OCI-LY7 (cell line): ENCODE measurements around the gene ARID4A. TPM values are rescaled to one million over a fixed set of nuclear protein-coding genes. Genes with fewer than 3 reads are reported as not detected.

Experiments
- BruUV-seq: library from RNA; stranded (reverse); fragments of 400-500 nt; replicated peaks from 2 replicates; lab custom pipeline; 2021; lab: Mats Ljungman, UMichigan
- CTCF ChIA-PET: fragments of 300-600 bp; sonication (Branson Sonifier 250); formaldehyde crosslinking; loops from one replicate; lab custom pipeline; 2022; ENCODE audit warnings: antibody characterized with exemption; ENCODE audit not compliant: unreplicated experiment; lab: Charles Lee
- POLR2A ChIA-PET: fragments of 300-600 bp; sonication (Branson Sonifier 250); formaldehyde crosslinking; loops from one replicate; lab custom pipeline; 2022; ENCODE audit warnings: antibody characterized with exemption; lab: Charles Lee
- DNase-seq: peaks from one replicate; pipeline ENCODE4 v3.0.0-alpha.2; 2015; ENCODE audit warnings: low spot score
- H2AFZ ChIP-seq: fragments of 200-600 bp; sonication (generic), shearing (Covaris generic); 2 replicates; pipeline ENCODE4 v1.6.1; 2014; ENCODE audit warnings: mild to moderate bottlenecking, antibody characterized with exemption, low read length, moderate library complexity
- H3K27ac ChIP-seq: fragments of 200-600 bp; sonication (generic); 2 replicates; pipeline ENCODE4 v1.5.1; 2014; ENCODE audit warnings: mixed run types, low read depth, mild to moderate bottlenecking, moderate library complexity, low read length, inconsistent platforms; ENCODE audit not compliant: poor library complexity, severe bottlenecking
- H3K36me3 ChIP-seq: fragments of 200-600 bp; sonication (generic); 2 replicates; pipeline ENCODE4 v1.6.1; 2014; ENCODE audit warnings: mild to moderate bottlenecking, antibody characterized with exemption, low read length, moderate library complexity, mixed read lengths; ENCODE audit not compliant: insufficient read depth
- H3K4me1 ChIP-seq: fragments of 200-600 bp; sonication (generic); 2 replicates; pipeline ENCODE4 v1.5.1; 2014; ENCODE audit warnings: mild to moderate bottlenecking, low read length; ENCODE audit not compliant: insufficient read depth, poor library complexity, severe bottlenecking
- H3K4me2 ChIP-seq: fragments of 200-600 bp; sonication (generic); 2 replicates; pipeline ENCODE4 v1.6.1; 2014; ENCODE audit warnings: mild to moderate bottlenecking, low read length
- H3K4me3 ChIP-seq: fragments of 200-600 bp; sonication (generic); 2 replicates; pipeline ENCODE4 v1.5.1; 2014; ENCODE audit warnings: mild to moderate bottlenecking, low read depth, low read length; ENCODE audit not compliant: poor library complexity, severe bottlenecking
- H3K79me2 ChIP-seq: fragments of 200-600 bp; sonication (generic); 2 replicates; pipeline ENCODE4 v1.6.1; 2016; ENCODE audit warnings: low read depth, mild to moderate bottlenecking, low read length, moderate library complexity, mixed read lengths; ENCODE audit not compliant: insufficient read depth
- H3K9me2 ChIP-seq: fragments of 200-600 bp; sonication (generic); 2 replicates; pipeline ENCODE4 v1.6.1; 2016; ENCODE audit warnings: mild to moderate bottlenecking, low read length, mixed read lengths; ENCODE audit not compliant: insufficient read depth
- H3K9me3 ChIP-seq: fragments of 200-600 bp; sonication (generic); 2 replicates; pipeline ENCODE4 v1.6.1; 2014; ENCODE audit warnings: mild to moderate bottlenecking, mixed run types, low read length, mixed read lengths
- H4K20me1 ChIP-seq: fragments of 200-600 bp; sonication (generic); 2 replicates; pipeline ENCODE4 v1.6.1; 2014; ENCODE audit warnings: mild to moderate bottlenecking, antibody characterized with exemption, low read length, moderate library complexity, mixed read lengths; ENCODE audit not compliant: insufficient read depth
- EZH2phosphoT487 ChIP-seq: fragments of 200-600 bp; sonication (generic); IDR thresholded peaks from 2 replicates; pipeline ENCODE4 v1.6.1; 2018; ENCODE audit warnings: low read depth, borderline replicate concordance, mild to moderate bottlenecking, mixed run types, antibody characterized with exemption, low read length, moderate library complexity, mixed read lengths
- intact Hi-C: fragments of 100-400 bp; cut with micrococcal nuclease; formaldehyde crosslinking; loops from one replicate; pipeline ENCODE4 v1.10.0; 2022; ENCODE audit not compliant: unreplicated experiment
- total RNA-seq, 2 experiments: library from RNA; depleted of rRNA in 1 of 2; stranded (reverse); fragments of >200 nt in 1 of 2; shearing (Covaris generic) in 1 of 2; gene quantifications; 2 replicates each; pipeline ENCODE4 v1.2.3, GENCODE V29; 2014 to 2022
- TF ChIP-seq, protein P1 (sequence below): fragments of 200-600 bp; sonication (generic); conservative IDR thresholded peaks from 2 replicates; pipeline ENCODE4 v1.5.1; 2014; ENCODE audit warnings: mild to moderate bottlenecking, antibody characterized with exemption, low read length, moderate library complexity, mixed read lengths

ARID4A gene
- total RNA-seq, 2 experiments from 2014 or later: 10.3 to 38.2 TPM

DNA sequence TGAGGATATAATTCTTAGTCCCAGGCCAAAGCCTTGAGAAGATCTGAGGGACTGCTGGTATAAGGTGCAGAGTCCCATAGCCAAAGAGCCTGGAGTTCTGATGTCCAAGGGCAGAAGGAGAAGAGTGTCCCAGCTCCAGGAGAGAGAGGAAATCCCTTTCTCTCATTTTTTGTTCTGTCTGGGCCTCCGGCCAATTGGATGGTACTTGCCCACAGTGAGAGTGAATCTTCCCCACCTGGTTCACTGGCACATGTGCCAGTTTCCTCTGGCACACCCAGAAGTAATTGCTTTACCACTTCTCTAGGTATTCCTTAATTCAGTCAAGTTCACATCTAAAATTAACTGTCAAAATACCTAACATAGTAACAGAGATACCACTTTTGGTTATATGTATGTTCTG lies 15.3 kb downstream of the ARID4A start:
- Histone ChIP-seq H3K79me2 (peaks cover 10% of the 10 kb centered on the region), H3K9me3 (no peaks in the 10 kb centered on the region; the same call in 1 of the 2 replicates), H4K20me1 (no peaks in the 10 kb centered on the region), H2AFZ (no peak overlapping the region), H3K9me2 (no peaks in the 10 kb centered on the region), H3K36me3 (peaks cover 75% of the 10 kb centered on the region), H3K4me3 (no peak overlapping the region), H3K27ac (no peak overlapping the region), H3K4me1 (no peaks in the 10 kb centered on the region), H3K4me2 (no peak overlapping the region)
- POLR2A ChIA-PET: interaction anchor here (0.6 to 0.8 kb wide), 2 partner anchors 8 to 148 kb away, joined by 3 to 4 read pairs; no protein-coding TSS in a partner anchor
- intact Hi-C loops: no loop called here
- BruUV-seq: no TSS peak
- TF ChIP-seq, protein P1, sequence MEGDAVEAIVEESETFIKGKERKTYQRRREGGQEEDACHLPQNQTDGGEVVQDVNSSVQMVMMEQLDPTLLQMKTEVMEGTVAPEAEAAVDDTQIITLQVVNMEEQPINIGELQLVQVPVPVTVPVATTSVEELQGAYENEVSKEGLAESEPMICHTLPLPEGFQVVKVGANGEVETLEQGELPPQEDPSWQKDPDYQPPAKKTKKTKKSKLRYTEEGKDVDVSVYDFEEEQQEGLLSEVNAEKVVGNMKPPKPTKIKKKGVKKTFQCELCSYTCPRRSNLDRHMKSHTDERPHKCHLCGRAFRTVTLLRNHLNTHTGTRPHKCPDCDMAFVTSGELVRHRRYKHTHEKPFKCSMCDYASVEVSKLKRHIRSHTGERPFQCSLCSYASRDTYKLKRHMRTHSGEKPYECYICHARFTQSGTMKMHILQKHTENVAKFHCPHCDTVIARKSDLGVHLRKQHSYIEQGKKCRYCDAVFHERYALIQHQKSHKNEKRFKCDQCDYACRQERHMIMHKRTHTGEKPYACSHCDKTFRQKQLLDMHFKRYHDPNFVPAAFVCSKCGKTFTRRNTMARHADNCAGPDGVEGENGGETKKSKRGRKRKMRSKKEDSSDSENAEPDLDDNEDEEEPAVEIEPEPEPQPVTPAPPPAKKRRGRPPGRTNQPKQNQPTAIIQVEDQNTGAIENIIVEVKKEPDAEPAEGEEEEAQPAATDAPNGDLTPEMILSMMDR: no peak
- TF ChIP-seq EZH2phosphoT487: no peak
- CTCF ChIA-PET: no interaction called here
- DNase-seq: no peak

- H3K4me1 ChIP-seq: no peaks in the 10 kb centered on the region
- no peaks in the 10 kb centered on the region for H4K20me1 ChIP-seq
- no peaks in the 10 kb centered on the region; the same call in 1 of the 2 replicates for H3K9me3 ChIP-seq
- no peak overlapping the region for H3K4me3 ChIP-seq
- H3K4me2 ChIP-seq: no peak overlapping the region
- TF ChIP-seq, protein P1: no peak
- TF ChIP-seq EZH2phosphoT487: no peak
- ChIA-PET POLR2A (interaction anchor here (0.7 to 1.0 kb wide), 3 partner anchors 12 to 21 kb away, joined by 3 to 4 read pairs (median 3); no protein-coding TSS in a partner anchor), CTCF (no interaction called here)
- BruUV-seq: no TSS peak
- H3K79me2 ChIP-seq: peaks cover 10% of the 10 kb centered on the region
- H3K36me3 ChIP-seq: peaks cover 72% of the 10 kb centered on the region
- no peak overlapping the region for H2AFZ ChIP-seq
- no peak overlapping the region for H3K27ac ChIP-seq
- no peak for DNase-seq
- no peaks in the 10 kb centered on the region for H3K9me2 ChIP-seq
- intact Hi-C loops: no loop called here
Observed at GRCh38 chr14:58315606-58316005, 17.3 kb downstream of the ARID4A start.

DNA sequence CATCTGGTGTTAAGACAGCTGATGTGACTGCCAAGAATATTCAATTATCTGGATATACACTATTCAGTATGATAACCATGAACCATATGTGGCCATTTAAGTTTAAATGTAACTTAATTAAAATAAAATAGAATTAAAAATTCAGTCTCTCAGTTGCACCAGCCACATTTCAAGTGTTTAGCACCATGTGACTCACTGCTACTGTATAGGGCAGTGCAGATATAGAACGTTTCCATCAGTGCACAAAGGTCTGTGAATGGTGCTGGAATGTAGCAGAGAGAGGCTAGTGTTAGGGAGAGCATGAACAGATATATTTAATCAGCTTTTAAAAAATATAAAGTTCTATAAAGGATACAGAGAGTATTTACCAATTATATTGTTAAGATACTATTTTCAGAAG lies 28.7 kb downstream of the ARID4A start:
- POLR2A ChIA-PET: interaction anchor here (0.6 to 1.5 kb wide), 4 partner anchors 9 to 104 kb away, joined by 3 to 5 read pairs (median 4); no protein-coding TSS in a partner anchor
- H3K4me3 ChIP-seq: no peak overlapping the region
- no peak overlapping the region for H2AFZ ChIP-seq
- H3K9me2 ChIP-seq: no peaks in the 10 kb centered on the region
- no TSS peak for BruUV-seq
- no peaks in the 10 kb centered on the region for H4K20me1 ChIP-seq
- peaks cover 13% of the 10 kb centered on the region for H3K4me1 ChIP-seq
- no peak for DNase-seq
- peaks cover 7% of the 10 kb centered on the region; the same call in 1 of the 2 replicates for H3K79me2 ChIP-seq
- intact Hi-C loops: no loop called here
- TF ChIP-seq, protein P1: no peak
- TF ChIP-seq EZH2phosphoT487: no peak
- no peak overlapping the region for H3K27ac ChIP-seq
- CTCF ChIA-PET: no interaction called here
- H3K4me2 ChIP-seq: no peak overlapping the region
- H3K36me3 ChIP-seq: peaks cover 93% of the 10 kb centered on the region
- H3K9me3 ChIP-seq: no peaks in the 10 kb centered on the region
